ENCODE measurements around the gene TMEM176B. TPM values are rescaled to one million over a fixed set of nuclear protein-coding genes. Genes with fewer than 3 reads are reported as not detected.

The TMEM176B gene
- total RNA-seq, 4 donors from 2014 or later: 30.4 to 369 (median 224) TPM

DNA sequence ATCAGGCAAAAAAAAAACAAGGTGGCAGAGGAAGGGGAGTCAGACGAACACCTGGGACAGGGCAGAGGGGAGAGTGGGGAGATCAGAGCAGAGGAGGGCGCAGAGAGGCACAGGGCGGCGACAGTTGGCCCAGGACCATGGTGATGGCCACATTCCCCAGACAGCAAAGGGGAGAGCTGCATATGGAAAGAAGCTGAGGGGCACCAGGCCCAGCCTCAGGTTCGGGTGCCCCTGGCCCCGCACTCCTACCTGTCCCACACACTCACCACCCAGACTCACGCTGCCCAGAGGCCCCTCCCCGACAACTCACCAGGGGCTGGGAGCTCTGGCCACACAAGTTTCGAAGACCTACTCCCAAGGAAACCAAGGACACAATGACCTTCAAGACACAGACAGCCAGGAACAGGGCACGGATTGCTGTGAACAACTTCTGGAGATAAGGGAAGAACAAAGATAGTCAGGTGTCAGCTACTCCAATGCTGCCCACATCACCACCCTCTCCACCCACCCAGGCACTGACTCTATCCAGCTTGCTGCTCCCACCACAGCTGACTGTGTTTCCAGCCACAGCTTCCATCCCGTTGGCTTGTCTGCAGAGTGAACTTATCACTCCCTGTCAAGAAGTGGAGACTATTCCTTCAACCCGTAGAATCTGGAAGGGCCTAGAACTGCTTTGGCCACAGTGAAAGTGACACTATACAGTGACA lies 8.3 kb downstream of the TMEM176B start:
- H3K36me3 ChIP-seq: peaks cover 0 to 13% (median 6%) of the 10 kb centered on the region in 4 donors
- intact Hi-C loops (cut with DNase I; ENCODE audit: low total_unique reads): no loop called here

GRCh38 chr7:150791304-150791703 lies 8.9 kb downstream of the TMEM176B start:
- H3K27me3 ChIP-seq: no peaks in the 10 kb centered on the region
- peaks cover 0 to 13% (median 6%) of the 10 kb centered on the region in 4 donors for H3K36me3 ChIP-seq
- in situ Hi-C loops (cut with MboI; ENCODE audit: low pct_ligation_motif_present in 1 of 4, low pct_unique_long_range_greater_than_20kb in 1 of 4, low sequenced_read_pairs in 3 of 4) (loop anchor here in 2 of 4 donors (25.0 kb wide), 1 partner anchor 196 kb away; the partner anchor contains the start of genes KCNH2 (in 2 of the 2) and NOS3 (in 2 of the 2)), intact Hi-C loops (cut with DNase I; ENCODE audit: low total_unique reads) (no loop called here)
- H3K27ac ChIP-seq: peak overlapping the region in 2 of 4 donors; percentile 0 to 5
- 87 to 92% methylated on average over 2 to 5 of the region's 5 CpGs for WGBS, 2 donors (ENCODE audit: low coverage in 1 of 2)
- H3K9me3 ChIP-seq: no peaks in the 10 kb centered on the region
- peaks cover 15 to 40% (median 23%) of the 10 kb centered on the region in 4 donors for H3K4me1 ChIP-seq
- TF ChIP-seq POLR2AphosphoS5 (IDR thresholded peaks at IDR 0.05): no peak
- TF ChIP-seq EP300 (IDR thresholded peaks at IDR 0.05; ENCODE audit: low read depth): no peak
- H3K4me3 ChIP-seq: no peak overlapping the region
- no peak for DNase-seq

More for the DNA sequence above, 8.3 kb downstream of the TMEM176B start:
- in situ Hi-C loops (cut with MboI; ENCODE audit: low pct_ligation_motif_present in 1 of 4, low pct_unique_long_range_greater_than_20kb in 1 of 4, low sequenced_read_pairs in 3 of 4): loop anchor here in 2 of 4 donors (25.0 kb wide), 1 partner anchor 195 kb away; the partner anchor contains the start of genes KCNH2 (in 2 of the 2) and NOS3 (in 2 of the 2)
- Histone ChIP-seq H3K4me1 (peaks cover 15 to 34% (median 18%) of the 10 kb centered on the region in 4 donors), H3K27ac (peak overlapping the region in 2 of 4 donors; percentile 0 to 5), H3K9me3 (no peaks in the 10 kb centered on the region), H3K4me3 (no peak overlapping the region), H3K27me3 (no peaks in the 10 kb centered on the region)
- TF ChIP-seq EP300 (IDR thresholded peaks at IDR 0.05; ENCODE audit: low read depth) (no peak), POLR2AphosphoS5 (IDR thresholded peaks at IDR 0.05) (no peak), POLR2A (IDR thresholded peaks at IDR 0.05) (no peak), CTCF (IDR thresholded peaks at IDR 0.05) (no peak)
- DNase-seq: no peak
- WGBS, 2 donors (ENCODE audit: low coverage in 1 of 2): 87% methylated on average over 12 of the region's 12 CpGs; no CpG with 5 or more reads in 1 of the 2 donors

DNA sequence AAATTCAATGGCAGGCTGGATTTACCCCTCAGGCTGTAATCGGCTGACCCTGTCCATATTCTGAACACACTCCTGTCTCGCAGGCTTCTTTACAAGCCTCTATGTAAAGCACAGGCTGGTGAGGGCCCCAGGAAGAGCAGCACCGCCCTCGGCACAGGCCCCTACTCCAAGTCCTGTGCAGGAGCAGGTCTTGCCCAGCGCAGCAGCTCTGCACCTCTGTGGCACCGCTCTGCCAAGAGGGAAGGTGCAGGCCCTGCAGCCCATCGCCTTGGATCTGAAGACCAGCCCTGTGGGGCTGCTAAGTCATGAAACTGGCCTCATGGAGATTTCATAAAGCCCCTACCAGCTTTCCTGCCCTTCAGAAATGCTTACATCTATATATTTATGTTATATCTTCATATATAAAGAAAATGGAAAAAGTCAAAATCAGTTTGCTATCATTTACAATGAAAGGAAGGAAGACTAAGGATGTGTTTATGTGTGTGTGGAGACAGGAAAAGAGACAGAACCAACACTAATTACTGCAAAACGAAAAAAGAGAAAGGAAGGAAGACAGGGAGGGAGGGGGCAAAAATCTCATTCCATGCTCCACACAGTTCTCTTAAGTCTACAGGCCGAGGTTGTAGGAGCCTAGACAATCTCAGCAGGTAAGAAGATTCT lies 9.6 kb downstream of the TMEM176B start:
- H3K9me3 ChIP-seq: no peaks in the 10 kb centered on the region
- 67 to 74% methylated on average over 3 to 9 of the region's 9 CpGs for WGBS, 2 donors (ENCODE audit: low coverage in 1 of 2)
- TF ChIP-seq POLR2AphosphoS5 (IDR thresholded peaks at IDR 0.05) (no peak), POLR2A (IDR thresholded peaks at IDR 0.05) (no peak), EP300 (IDR thresholded peaks at IDR 0.05; ENCODE audit: low read depth) (no peak), CTCF (IDR thresholded peaks at IDR 0.05) (no peak)
- DNase-seq: no peak
- peaks cover 0 to 13% (median 6%) of the 10 kb centered on the region in 4 donors for H3K36me3 ChIP-seq
- no peaks in the 10 kb centered on the region for H3K27me3 ChIP-seq
- intact Hi-C loops (cut with DNase I; ENCODE audit: low total_unique reads) (no loop called here), in situ Hi-C loops (cut with MboI; ENCODE audit: low pct_ligation_motif_present in 1 of 4, low pct_unique_long_range_greater_than_20kb in 1 of 4, low sequenced_read_pairs in 3 of 4) (loop anchor here in 2 of 4 donors (25.0 kb wide), 1 partner anchor 197 kb away; the partner anchor contains the start of genes KCNH2 (in 2 of the 2) and NOS3 (in 2 of the 2))
- H3K4me1 ChIP-seq: peaks cover 15 to 48% (median 28%) of the 10 kb centered on the region in 4 donors
- H3K27ac ChIP-seq: peak overlapping the region in 3 of 4 donors; percentile 43 to 89 (median 83)
- H3K4me3 ChIP-seq: no peak overlapping the region

- in situ Hi-C loops (cut with MboI; ENCODE audit: low pct_ligation_motif_present in 1 of 4, low pct_unique_long_range_greater_than_20kb in 1 of 4, low sequenced_read_pairs in 3 of 4): loop anchor here in 2 of 4 donors (10.0 to 25.0 kb wide), 2 partner anchors 66 to 199 kb away; partner anchors contain the start of genes KCNH2 (in 2 of the 2), NOS3 (in 2 of the 2) and AOC1 (in 1 of the 2)
- H3K36me3 ChIP-seq: peaks cover 0 to 13% (median 6%) of the 10 kb centered on the region in 4 donors
- peak overlapping the region; percentile 83 to 89 (median 86) for H3K27ac ChIP-seq
- 59 to 69% methylated on average over 7 to 9 of the region's 9 CpGs for WGBS, 2 donors (ENCODE audit: low coverage in 1 of 2)
- H3K4me1 ChIP-seq: peaks cover 26 to 64% (median 44%) of the 10 kb centered on the region in 4 donors
- no peak for TF ChIP-seq POLR2A (IDR thresholded peaks at IDR 0.05)
- no peak for TF ChIP-seq POLR2AphosphoS5 (IDR thresholded peaks at IDR 0.05)
- no peak for TF ChIP-seq CTCF (IDR thresholded peaks at IDR 0.05)
- TF ChIP-seq EP300 (IDR thresholded peaks at IDR 0.05; ENCODE audit: low read depth): no peak
- DNase-seq: peak; percentile 29
- no peak overlapping the region for H3K4me3 ChIP-seq
- no peaks in the 10 kb centered on the region for H3K27me3 ChIP-seq
- no peaks in the 10 kb centered on the region for H3K9me3 ChIP-seq
- intact Hi-C loops (cut with DNase I; ENCODE audit: low total_unique reads): loop anchor here (10.0 kb wide), 1 partner anchor 86 kb away; no protein-coding TSS in a partner anchor
Observed at GRCh38 chr7:150788474-150789269, 11.5 kb downstream of the TMEM176B start.

Measured in transverse colon (tissue), 4 donors.